RWPE1 (cell line): Measurements from ENCODE around the gene GSAP.

Source experiments
- CTCF ChIA-PET: fragments of 350-600 bp; sonication (Branson Sonifier 250); formaldehyde crosslinking; extraction: SDS; loops from one replicate; lab custom pipeline; 2021; lab: Yijun Ruan, JAX
- POLR2A ChIA-PET: fragments of 400-600 bp; formaldehyde crosslinking; extraction: SDS; loops from one replicate; lab custom pipeline; 2020; ENCODE audit warnings: antibody characterized with exemption; ENCODE audit not compliant: low non-redundant PET; lab: Yijun Ruan, JAX
- DNase-seq: peaks from one replicate; pipeline ENCODE4 v3.0.0; 2012; ENCODE audit warnings: low spot score
- H3K27ac ChIP-seq: fragments of 450-650 bp; 2 replicates; pipeline ENCODE4 v1.5.1; 2017
- CTCF ChIP-seq: fragments of 450-650 bp; conservative IDR thresholded peaks from 2 replicates; pipeline ENCODE4 v1.5.1; 2017; ENCODE audit warnings: low read depth, mild to moderate bottlenecking

Gene GSAP

GRCh38 chr7:77320137-77320536, 96.0 kb downstream of the GSAP start:
- CTCF ChIA-PET, result no interaction called here
- POLR2A ChIA-PET, result no interaction called here
- H3K27ac ChIP-seq, result no peak overlapping the region
- no peak for TF ChIP-seq CTCF
- DNase-seq, result no peak

- no peak for TF ChIP-seq CTCF
- no peak overlapping the region for H3K27ac ChIP-seq
- no peak for DNase-seq
- POLR2A ChIA-PET, result no interaction called here
- CTCF ChIA-PET, result interaction anchor here (0.8 kb wide), 1 partner anchor 9 kb away, joined by 3 read pairs; no protein-coding TSS in a partner anchor
Measured at GRCh38 chr7:77318019-77318418, 98.1 kb downstream of the GSAP start.

GRCh38 chr7:77316219-77316978, 99.8 kb downstream of the GSAP start:
- ChIA-PET CTCF (no interaction called here), POLR2A (no interaction called here)
- DNase-seq, result no peak

GRCh38 chr7:77315182-77315591, 101.0 kb downstream of the GSAP start:
- CTCF ChIA-PET, result no interaction called here
- no peak for TF ChIP-seq CTCF
- no peak overlapping the region for H3K27ac ChIP-seq
- no peak for DNase-seq
- POLR2A ChIA-PET, result no interaction called here

More at GRCh38 chr7:77316219-77316978, 99.8 kb downstream of the GSAP start:
- TF ChIP-seq CTCF, result no peak
- no peak overlapping the region for H3K27ac ChIP-seq

- H3K27ac ChIP-seq, result no peak overlapping the region
- no peak for DNase-seq
- ChIA-PET CTCF (no interaction called here), POLR2A (no interaction called here)
- TF ChIP-seq CTCF, result no peak
Measured at GRCh38 chr7:77313876-77314480, 102.2 kb downstream of the GSAP start.

GRCh38 chr7:77313085-77313484, 103.1 kb downstream of the GSAP start:
- ChIA-PET POLR2A (no interaction called here), CTCF (no interaction called here)
- TF ChIP-seq CTCF, result no peak
- H3K27ac ChIP-seq, result no peak overlapping the region
- DNase-seq, result no peak
